Fibroblast of skin of right quadriceps (primary cell): ENCODE measurements around the gene GNG7.
A peak's percentile ranks its signal among the peaks of the same experiment; 100 is the strongest.

ENCODE experiments used
- DNase-seq: peaks from one replicate; pipeline ENCODE4 v3.0.0-alpha.2; 2013

The GNG7 gene

GRCh38 chr19:2702170-2703076, at the start of gene GNG7:
GNG7 (minus strand) TSS chr19:2702694; CDS start chr19:2520688, 182,006 bp downstream.
- DNase-seq = peak; percentile 85

- DNase-seq = no peak
Observed at GRCh38 chr19:2751438-2751830, 48.9 kb upstream of the GNG7 start.

DNA sequence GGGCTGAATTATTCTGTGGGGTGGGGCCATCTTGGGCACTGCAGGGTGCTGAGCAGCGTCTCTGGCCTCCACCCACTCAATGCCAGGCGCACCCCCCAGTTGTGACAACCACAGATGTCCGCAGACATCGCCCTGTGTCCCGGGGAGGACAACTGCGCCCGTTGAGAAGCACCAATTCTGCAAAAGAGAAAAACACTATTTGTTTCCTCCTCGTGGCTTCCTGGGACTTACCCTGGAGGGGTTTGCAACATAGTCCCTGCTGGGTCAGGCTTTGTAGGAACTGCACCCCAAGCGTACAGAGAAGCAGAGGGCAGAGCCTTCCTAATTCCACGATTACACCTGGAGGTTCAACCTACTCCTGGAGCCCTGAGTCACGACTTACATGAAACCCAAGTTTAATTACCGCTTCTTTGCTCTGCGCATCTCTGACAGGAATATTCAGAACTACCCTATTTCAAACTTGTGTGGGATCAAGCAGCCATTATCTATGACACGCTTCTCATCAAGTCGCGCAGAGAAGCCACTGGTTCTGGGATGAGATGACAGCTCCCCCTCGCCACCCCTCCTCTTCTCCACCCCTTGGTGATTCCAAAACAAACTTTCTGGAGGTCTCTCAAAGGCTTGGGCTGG, 48.4 kb upstream of the GNG7 start:
- no peak for DNase-seq

- no peak for DNase-seq
Observed at GRCh38 chr19:2747349-2747748, 44.9 kb upstream of the GNG7 start.

- DNase-seq = no peak
Observed at GRCh38 chr19:2744113-2744512, 41.6 kb upstream of the GNG7 start.

- DNase-seq = no peak
Observed at GRCh38 chr19:2743099-2743498, 40.6 kb upstream of the GNG7 start.

DNA sequence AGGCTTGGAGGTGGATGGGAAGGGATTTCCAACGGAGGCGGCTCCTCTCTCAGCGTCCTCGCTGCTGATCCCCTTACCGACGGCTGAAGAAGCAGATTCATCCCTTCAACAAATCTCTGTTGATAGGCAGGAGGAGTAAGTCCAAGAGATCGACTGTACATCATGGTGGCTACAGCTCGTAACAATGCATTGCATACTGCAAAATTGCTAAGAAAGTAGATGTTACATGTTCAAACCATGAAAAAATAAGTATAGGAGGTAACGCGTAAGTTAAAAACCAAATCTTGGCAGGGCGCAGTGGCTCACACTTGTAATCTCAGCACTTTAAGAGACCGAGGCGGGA, 37.8 kb upstream of the GNG7 start:
- DNase-seq = no peak

DNA sequence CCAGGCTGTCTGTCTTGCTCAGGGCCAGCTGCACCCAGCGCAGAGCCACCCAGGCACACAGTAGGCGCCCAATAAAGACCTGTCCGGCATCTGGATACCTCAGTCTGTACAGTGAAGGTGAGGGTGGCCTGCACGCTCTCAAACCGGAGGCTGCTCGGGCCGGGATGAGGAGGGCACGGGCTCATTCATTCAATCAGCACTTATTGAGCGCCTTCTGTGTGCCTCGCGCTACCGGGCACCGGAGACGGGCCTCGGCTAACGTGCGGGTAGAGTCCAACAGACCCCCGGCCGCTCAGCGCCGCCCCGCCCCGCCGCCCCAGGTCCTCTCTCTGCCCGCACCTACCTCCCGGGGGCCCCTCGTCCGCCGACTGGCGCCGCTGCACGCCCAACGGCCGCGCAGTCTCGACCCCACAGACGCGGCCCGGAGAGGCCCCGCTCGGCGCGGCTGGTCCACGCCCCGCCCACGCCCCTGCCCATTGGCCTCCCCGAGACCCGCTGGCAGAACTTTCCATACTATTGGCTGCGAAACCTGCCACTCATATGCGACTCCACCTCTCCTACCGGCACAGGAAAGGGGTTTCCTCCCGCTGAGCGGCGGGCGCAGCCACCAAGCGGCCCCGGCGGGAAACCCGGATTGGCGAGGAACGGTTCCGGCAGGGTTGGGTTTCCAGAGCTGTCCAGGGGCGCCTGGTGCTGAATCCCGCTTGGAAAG, 37.3 kb upstream of the GNG7 start, which contains the start of gene SLC39A3:
TSS of gene SLC39A3 (minus strand) at position 416 of the 712 bp plus-strand sequence. CDS start 2,760 bp downstream, outside the sequence.
- peak; percentile 99 for DNase-seq

DNA sequence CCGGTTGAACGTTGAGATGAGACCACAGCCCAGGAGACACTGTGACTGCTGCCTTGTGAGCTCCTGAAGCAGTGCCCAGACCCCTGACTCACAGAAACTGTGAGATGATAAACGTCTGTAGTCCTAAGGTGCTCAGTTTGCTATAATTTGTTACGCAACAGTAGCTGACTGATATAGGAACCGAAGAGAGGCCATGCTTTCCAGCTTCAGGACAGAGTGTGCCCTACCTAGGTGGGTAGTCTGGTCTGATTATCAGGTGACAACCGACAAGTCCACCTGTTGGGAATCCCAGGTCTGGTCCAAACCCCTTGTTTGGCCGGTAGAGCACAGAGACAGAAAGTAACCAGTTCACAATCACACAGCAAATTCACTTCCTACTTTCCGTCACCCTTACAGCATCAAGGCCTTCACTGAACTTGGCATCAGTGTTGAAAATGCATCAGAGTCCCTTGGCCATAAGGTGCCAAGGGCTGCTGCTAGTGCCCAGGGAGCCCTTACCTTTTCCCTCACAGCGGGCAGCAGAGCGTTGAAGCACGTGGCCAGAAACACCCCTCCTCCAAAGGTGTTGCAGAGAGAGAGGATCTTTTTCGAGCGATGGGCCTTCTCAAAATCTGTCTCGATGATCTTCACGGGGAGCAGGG, 34.2 kb upstream of the GNG7 start:
- no peak for DNase-seq

GRCh38 chr19:2735374-2735773, 32.9 kb upstream of the GNG7 start:
- DNase-seq = no peak

DNA sequence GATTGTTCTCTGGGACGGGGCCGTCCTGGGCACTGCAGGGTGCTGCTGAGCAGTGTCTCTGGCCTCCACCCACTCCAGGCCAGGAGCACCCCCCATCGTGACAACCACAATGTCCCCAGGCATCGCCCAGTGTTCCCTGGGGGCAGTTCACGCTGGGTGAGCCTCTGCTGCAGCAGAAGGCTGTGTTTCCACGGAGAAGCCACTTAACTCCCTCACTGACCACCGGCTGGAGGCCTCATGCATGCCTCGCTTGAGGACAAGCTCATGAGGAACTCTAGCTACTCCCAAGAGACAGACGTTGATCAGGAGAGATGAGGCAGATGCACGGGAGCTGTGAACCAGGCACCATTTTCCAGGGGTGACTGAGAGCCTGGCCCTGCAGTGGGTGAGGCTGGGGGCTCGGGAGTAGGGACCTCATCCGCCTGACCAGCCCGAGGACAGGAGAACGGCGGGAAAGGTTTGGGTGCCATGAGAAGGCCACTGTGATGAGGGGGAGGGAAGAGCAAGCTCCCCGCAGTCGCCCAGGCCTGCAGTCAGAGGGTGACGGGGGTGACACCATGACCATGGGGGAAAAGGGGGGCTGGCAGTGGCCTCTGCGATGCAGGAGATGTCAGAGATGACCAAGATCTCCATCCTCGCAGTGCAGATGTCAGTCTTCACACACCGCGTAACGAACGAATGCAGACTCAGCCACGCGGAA, 32.2 kb upstream of the GNG7 start:
- DNase-seq = no peak

GRCh38 chr19:2733930-2734588, 31.6 kb upstream of the GNG7 start:
- no peak for DNase-seq

DNA sequence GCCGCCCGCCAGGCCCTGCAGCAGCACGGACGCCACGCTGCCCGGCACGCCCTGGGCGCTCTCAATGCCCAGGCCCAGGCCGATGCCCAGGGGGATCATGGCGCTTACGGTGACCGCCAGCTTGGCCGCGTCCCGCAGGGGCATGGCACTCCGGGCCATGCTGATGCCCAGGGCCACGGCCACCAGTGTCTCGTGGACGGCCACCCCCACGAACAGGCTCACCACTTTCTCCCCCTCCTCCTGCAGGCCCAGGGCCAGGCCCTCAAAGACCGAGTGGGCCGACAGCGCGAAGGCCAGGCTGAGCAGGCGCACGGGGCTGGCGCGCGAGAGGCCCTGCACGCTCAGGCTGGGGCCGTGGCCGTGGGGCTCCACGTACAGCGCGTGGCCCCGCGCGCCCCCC, 30.4 kb upstream of the GNG7 start:
- DNase-seq = no peak

DNA sequence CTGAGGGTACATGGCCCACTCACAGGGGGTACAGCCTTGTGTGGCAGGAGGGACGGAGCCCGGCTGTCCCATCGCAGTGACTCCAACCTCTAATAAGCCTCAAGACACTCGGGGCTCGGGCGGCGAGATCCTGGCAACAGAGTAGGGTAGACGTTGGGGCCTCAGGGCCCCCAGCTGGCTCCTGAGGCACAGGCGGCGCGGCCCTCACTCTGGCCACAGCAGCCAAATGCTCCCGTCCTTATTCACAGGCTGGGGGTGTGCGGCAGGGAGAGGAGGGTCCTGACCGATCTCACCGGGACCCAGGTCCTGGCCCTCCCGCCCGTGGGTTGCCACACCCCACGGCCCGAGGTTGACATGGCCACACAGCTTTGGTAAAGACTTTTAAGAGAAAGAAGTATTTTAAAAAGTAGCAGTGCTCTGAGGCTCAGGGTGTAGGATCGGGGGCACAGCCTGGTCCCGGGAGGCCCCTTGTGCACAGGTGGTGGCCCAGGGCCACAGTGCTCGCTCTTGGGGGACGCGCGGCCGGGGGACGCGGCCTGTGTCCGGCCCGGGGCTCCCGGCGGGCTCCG, 29.7 kb upstream of the GNG7 start:
- DNase-seq = no peak

- no peak for DNase-seq
Observed at GRCh38 chr19:2731181-2731995, 28.9 kb upstream of the GNG7 start.

GRCh38 chr19:2729943-2730818, 27.7 kb upstream of the GNG7 start:
- no peak for DNase-seq

GRCh38 chr19:2728783-2729387, 26.4 kb upstream of the GNG7 start:
- DNase-seq = no peak

GRCh38 chr19:2727640-2727944, 25.1 kb upstream of the GNG7 start:
- no peak for DNase-seq

- DNase-seq = no peak
Observed at GRCh38 chr19:2726904-2727639, 24.6 kb upstream of the GNG7 start.
